GM12892 (cell line): ENCODE results near the gene TAF5.

Source experiments
- POLR2A ChIP-seq: IDR thresholded peaks from 2 replicates; pipeline ENCODE4 v1.6.1; 2011; ENCODE audit warnings: low read depth, low read length, control low read depth
- TAF1 ChIP-seq: IDR thresholded peaks from 2 replicates; pipeline ENCODE4 v1.6.1; 2011; ENCODE audit warnings: low read depth, mild to moderate bottlenecking, control low read depth, low read length, borderline replicate concordance

GRCh38 chr10:103350175-103350516, 17.6 kb upstream of the TAF5 start:
- TF ChIP-seq TAF1 (no peak), POLR2A (no peak)
